Mesothelial cell of epicardium (in vitro differentiated cells): ENCODE data around the gene KCNMA1. TPM values are rescaled to one million over a fixed set of nuclear protein-coding genes. Genes with fewer than 3 reads are reported as not detected.
A peak's percentile ranks its signal among the peaks of the same experiment; 100 is the strongest.

ENCODE experiments used
- DNase-seq, 2 experiments: peaks; one replicate each; pipeline ENCODE4 v3.0.0; 2021; ENCODE audit warnings: low spot score in 2 of 2; ENCODE audit not compliant: unreplicated experiment in 2 of 2
- H3K27ac Mint-ChIP-seq: 2 replicates; pipeline ENCODE4 v1.8.0; 2021; ENCODE audit warnings: mixed read lengths
- H3K27me3 Mint-ChIP-seq: 2 replicates; pipeline ENCODE4 v1.8.0; 2021; ENCODE audit warnings: low read depth, mixed read lengths
- H3K36me3 Mint-ChIP-seq: 2 replicates; pipeline ENCODE4 v1.8.0; 2021; ENCODE audit warnings: mixed read lengths
- H3K4me1 Mint-ChIP-seq: 2 replicates; pipeline ENCODE4 v1.8.0; 2021; ENCODE audit warnings: mixed read lengths
- H3K4me3 Mint-ChIP-seq: 2 replicates; pipeline ENCODE4 v1.8.0; 2021; ENCODE audit warnings: mild to moderate bottlenecking, moderate library complexity, mixed read lengths
- H3K9me3 Mint-ChIP-seq: 2 replicates; pipeline ENCODE4 v1.8.0; 2021; ENCODE audit warnings: mixed read lengths
- total RNA-seq: library from RNA; stranded (reverse); gene quantifications from 3 replicates; pipeline ENCODE4 v1.2.1, GENCODE V29; 2021
- TF ChIP-seq, protein P1 (sequence below): fragments of 200-600 bp; sonication (generic); IDR thresholded peaks from one replicate; pipeline ENCODE4 v1.5.0; 2021; ENCODE audit warnings: antibody characterized with exemption; ENCODE audit not compliant: unreplicated experiment

The KCNMA1 gene
- total RNA-seq, 1 donor from 2014 or later: 44.0 TPM

GRCh38 chr10:77537071-77537470, 100.5 kb downstream of the KCNMA1 start:
- peaks cover 38% of the 10 kb centered on the region for H3K4me1 Mint-ChIP-seq
- H3K9me3 Mint-ChIP-seq: peaks cover 17% of the 10 kb centered on the region
- H3K27ac Mint-ChIP-seq: no peak overlapping the region
- TF ChIP-seq, protein P1, sequence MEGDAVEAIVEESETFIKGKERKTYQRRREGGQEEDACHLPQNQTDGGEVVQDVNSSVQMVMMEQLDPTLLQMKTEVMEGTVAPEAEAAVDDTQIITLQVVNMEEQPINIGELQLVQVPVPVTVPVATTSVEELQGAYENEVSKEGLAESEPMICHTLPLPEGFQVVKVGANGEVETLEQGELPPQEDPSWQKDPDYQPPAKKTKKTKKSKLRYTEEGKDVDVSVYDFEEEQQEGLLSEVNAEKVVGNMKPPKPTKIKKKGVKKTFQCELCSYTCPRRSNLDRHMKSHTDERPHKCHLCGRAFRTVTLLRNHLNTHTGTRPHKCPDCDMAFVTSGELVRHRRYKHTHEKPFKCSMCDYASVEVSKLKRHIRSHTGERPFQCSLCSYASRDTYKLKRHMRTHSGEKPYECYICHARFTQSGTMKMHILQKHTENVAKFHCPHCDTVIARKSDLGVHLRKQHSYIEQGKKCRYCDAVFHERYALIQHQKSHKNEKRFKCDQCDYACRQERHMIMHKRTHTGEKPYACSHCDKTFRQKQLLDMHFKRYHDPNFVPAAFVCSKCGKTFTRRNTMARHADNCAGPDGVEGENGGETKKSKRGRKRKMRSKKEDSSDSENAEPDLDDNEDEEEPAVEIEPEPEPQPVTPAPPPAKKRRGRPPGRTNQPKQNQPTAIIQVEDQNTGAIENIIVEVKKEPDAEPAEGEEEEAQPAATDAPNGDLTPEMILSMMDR: no peak
- no peaks in the 10 kb centered on the region for H3K27me3 Mint-ChIP-seq
- H3K36me3 Mint-ChIP-seq: peaks cover 2% of the 10 kb centered on the region
- H3K4me3 Mint-ChIP-seq: no peak overlapping the region
- no peak for DNase-seq

DNA sequence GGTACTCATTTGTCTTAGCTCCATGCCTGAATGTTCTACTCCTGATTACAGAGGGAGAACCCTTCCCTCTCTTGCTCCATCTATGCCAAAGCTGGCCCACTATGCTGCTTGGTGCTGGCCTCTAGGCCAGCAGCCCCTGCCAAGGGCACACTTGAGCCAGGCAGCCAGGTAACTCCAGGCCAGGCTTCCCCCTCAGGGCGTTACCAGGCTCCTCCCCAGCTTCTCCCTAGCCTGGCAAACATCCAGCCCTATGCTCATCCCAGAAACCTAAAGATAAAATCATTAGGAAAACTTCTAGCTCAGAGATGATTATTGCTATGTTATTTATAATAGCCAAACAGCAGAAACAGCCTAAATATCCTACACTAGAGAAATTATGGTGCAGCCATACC, 103.7 kb downstream of the KCNMA1 start:
- Mint-ChIP-seq H3K4me3 (no peak overlapping the region), H3K4me1 (peaks cover 50% of the 10 kb centered on the region), H3K27me3 (no peaks in the 10 kb centered on the region), H3K36me3 (no peaks in the 10 kb centered on the region), H3K27ac (peak overlapping the region; percentile 84), H3K9me3 (peaks cover 5% of the 10 kb centered on the region)
- DNase-seq: no peak
- TF ChIP-seq, protein P1: no peak

DNA sequence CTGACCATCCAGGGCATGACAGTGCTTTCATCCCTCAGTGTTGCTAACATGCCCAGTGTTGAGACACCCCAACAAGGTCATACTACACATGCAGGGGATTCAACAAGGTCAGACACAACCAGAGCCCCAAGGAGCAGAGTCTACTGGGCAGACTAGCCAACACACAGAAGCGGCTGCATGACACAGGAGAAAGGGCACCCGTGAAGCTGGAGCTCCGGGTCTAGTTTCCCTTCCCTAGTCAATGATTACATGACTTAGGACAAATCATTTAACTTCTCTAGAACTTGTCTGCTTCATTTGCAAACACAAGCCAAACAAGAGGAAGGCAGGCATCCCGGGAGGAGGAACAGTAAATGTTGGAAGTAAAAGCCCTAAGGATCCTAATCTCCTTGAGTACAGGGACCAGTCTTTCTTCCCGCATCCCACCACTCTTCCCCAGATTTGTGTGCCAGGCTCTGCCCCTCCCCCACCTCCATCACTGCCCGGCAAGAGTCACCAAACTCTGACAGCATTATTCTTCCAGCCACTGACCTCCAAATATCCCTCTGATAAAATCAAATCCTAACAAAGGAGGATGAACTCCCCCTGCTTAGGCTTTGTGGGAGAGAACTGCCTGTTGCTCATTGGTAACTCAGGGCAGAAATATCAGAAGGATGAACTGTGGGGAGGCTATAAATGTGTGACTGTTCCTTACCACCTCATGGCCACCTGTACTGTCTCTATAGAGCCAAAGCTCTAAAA, 104.3 kb downstream of the KCNMA1 start:
- no peak for DNase-seq
- peak overlapping the region; percentile 84 for H3K27ac Mint-ChIP-seq
- no peaks in the 10 kb centered on the region for H3K36me3 Mint-ChIP-seq
- TF ChIP-seq, protein P1: no peak
- no peak overlapping the region for H3K4me3 Mint-ChIP-seq
- H3K9me3 Mint-ChIP-seq: peaks cover 5% of the 10 kb centered on the region
- H3K27me3 Mint-ChIP-seq: no peaks in the 10 kb centered on the region
- H3K4me1 Mint-ChIP-seq: peaks cover 48% of the 10 kb centered on the region

- H3K36me3 Mint-ChIP-seq: no peaks in the 10 kb centered on the region
- peaks cover 5% of the 10 kb centered on the region for H3K9me3 Mint-ChIP-seq
- H3K27ac Mint-ChIP-seq: peak overlapping the region; percentile 84
- no peaks in the 10 kb centered on the region for H3K27me3 Mint-ChIP-seq
- peaks cover 54% of the 10 kb centered on the region for H3K4me1 Mint-ChIP-seq
- no peak overlapping the region for H3K4me3 Mint-ChIP-seq
- DNase-seq: no peak
- TF ChIP-seq, protein P1: no peak
Observed at GRCh38 chr10:77532068-77532467, 105.5 kb downstream of the KCNMA1 start.

DNA sequence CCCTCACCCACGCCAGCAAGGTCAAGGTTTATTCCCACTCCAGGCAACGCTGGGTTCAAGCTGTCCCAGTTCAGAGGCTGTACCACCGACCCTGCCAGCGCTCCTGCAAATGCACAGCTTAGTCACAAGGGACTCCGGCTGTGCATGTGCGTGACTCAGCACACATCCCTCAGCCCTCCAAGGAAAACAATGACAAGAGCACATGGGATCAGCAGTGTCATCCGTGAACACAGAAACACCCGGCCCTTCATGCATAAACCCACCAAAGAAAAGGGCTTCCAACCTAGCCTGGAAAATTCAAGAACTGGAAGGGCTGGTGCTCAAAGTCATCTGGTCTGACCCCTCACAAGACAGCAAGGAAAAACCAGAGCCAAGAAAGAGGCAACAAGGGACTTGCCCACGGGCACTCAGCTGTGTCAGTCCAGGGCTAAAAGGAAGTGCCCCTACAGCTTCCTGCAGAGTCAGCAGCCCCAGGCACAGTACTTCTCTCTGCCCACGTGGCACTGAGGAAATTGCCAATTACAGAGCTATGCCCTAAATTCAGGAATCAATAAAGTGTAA, 106.1 kb downstream of the KCNMA1 start:
- peak overlapping the region; percentile 84 for H3K27ac Mint-ChIP-seq
- peaks cover 59% of the 10 kb centered on the region for H3K4me1 Mint-ChIP-seq
- H3K27me3 Mint-ChIP-seq: no peaks in the 10 kb centered on the region
- H3K36me3 Mint-ChIP-seq: no peaks in the 10 kb centered on the region
- no peak for DNase-seq
- peaks cover 5% of the 10 kb centered on the region for H3K9me3 Mint-ChIP-seq
- TF ChIP-seq, protein P1: no peak
- H3K4me3 Mint-ChIP-seq: no peak overlapping the region
